Adrenal gland (tissue), 12 donors: ENCODE results near the gene CDC37L1. TPM values are rescaled to one million over a fixed set of nuclear protein-coding genes. Genes with fewer than 3 reads are reported as not detected.

ENCODE experiments used
- DNase-seq, 7 donors: peaks; one replicate each; pipeline ENCODE4 v3.0.0-alpha.2; 2019 to 2020
- H3K27ac ChIP-seq, 5 donors: fragments of 200-600 bp; sonication (generic) in 4 of 5; 1 replicate in 3 of 5; 2 replicates in 2 of 5; pipeline versions ENCODE4 v1.5.1 to v1.8.0; 2016 to 2020; ENCODE audit warnings: mild to moderate bottlenecking in 1 of 5
- H3K27me3 ChIP-seq: fragments of 200-600 bp; 2 replicates; pipeline ENCODE4 v1.8.0; 2021
- H3K36me3 ChIP-seq, 2 donors: fragments of 200-600 bp; replicated peaks in 1 of 2; 1 replicate in 1 of 2; 2 replicates in 1 of 2; pipeline versions ENCODE4 v1.5.1 to v1.8.0; 2018 to 2022
- H3K4me1 ChIP-seq, 2 donors: fragments of 200-600 bp; replicated peaks in 1 of 2; 1 replicate in 1 of 2; 2 replicates in 1 of 2; pipeline versions ENCODE4 v1.5.1 to v1.8.0; 2018 to 2021
- H3K4me3 ChIP-seq, 4 donors: fragments of 200-600 bp; sonication (generic) in 3 of 4; one replicate each; pipeline ENCODE4 v1.5.1; 2016 to 2018
- H3K9me3 ChIP-seq, 3 donors: fragments of 200-600 bp; sonication (generic) in 1 of 3; replicated peaks in 1 of 3; 1 replicate in 2 of 3; 2 replicates in 1 of 3; pipeline versions ENCODE4 v1.5.1 to v1.8.0; 2016 to 2021
- POLR2A ChIP-seq, 2 donors: fragments of 450-650 bp; IDR thresholded peaks; one replicate each; pipeline ENCODE4 v1.6.1; 2017; ENCODE audit warnings: antibody characterized with exemption in 2 of 2, mild to moderate bottlenecking in 2 of 2, moderate library complexity in 1 of 2
- WGBS, 4 donors: extraction: QIAGEN DNeasy Blood & Tissue Kit in 2 of 4; methylation state at CpG; one replicate each; pipeline versions ENCODE4 v1.1.5 to v1.1.7; 2013 to 2017; 5-methylcytosine and 5-hydroxymethylcytosine counted together
- intact Hi-C, 2 donors: fragments of 100-400 bp; cut with DNase I; formaldehyde crosslinking; loops; one replicate each; pipeline versions ENCODE4 v1.14.1 to v1.15.0; 2022 to 2023
- polyA plus RNA-seq, 3 donors: library from polyadenylated mRNA; stranded (reverse); fragments of 200-250 nt in 2 of 3; fragments of 350-450 nt in 1 of 3; fragmentation: Illumina TruSeq in 1 of 3; extraction: RNeasy Lipid Tissue Mini Kit (QIAGEN cat#74804) in 1 of 3; gene quantifications; one replicate each; pipeline ENCODE4 v1.2.3, GENCODE V29; 2013 to 2014
- total RNA-seq, 9 donors: library from RNA; depleted of rRNA in 4 of 9; stranded (reverse); fragments of >200 nt in 4 of 9; fragments of 120-200 nt in 1 of 9; fragmentation: NEBNext Ultra II Directional in 1 of 9; extraction: Animal tissue kit (Norgen Biotek cat#: 25700) in 1 of 9; gene quantifications; one replicate each; pipeline versions ENCODE4 v1.1.0 to v1.2.4, GENCODE V29; 2013 to 2023
- TF ChIP-seq, protein P1 (sequence below), 6 experiments: fragments of 450-650 bp in 4 of 6; fragments of 200-600 bp in 2 of 6; sonication (generic) in 1 of 6; IDR thresholded peaks; 1 replicate in 5 of 6; 2 replicates in 1 of 6; pipeline versions ENCODE4 v1.5.1 to v1.8.0; 2016 to 2021; ENCODE audit warnings: antibody characterized with exemption in 6 of 6, mild to moderate bottlenecking in 2 of 6, moderate library complexity in 1 of 6
- donor health status: healthy with polysubstance abuse.
- donor health status: Bipolar disorder and iron deficiency.
- donor health status: DM: yes; HTN: yes; CAD: no.
- donor health status: DM: no; HTN: no; CAD: no.
- donor health status: DM: no; HTN: no; CAD: no.
- donor health status: DM: yes; HTN: yes; CAD: no.

Gene CDC37L1
- total and polyA plus RNA-seq, 12 donors = 10.9 to 46.2 (median 28.3) TPM

DNA sequence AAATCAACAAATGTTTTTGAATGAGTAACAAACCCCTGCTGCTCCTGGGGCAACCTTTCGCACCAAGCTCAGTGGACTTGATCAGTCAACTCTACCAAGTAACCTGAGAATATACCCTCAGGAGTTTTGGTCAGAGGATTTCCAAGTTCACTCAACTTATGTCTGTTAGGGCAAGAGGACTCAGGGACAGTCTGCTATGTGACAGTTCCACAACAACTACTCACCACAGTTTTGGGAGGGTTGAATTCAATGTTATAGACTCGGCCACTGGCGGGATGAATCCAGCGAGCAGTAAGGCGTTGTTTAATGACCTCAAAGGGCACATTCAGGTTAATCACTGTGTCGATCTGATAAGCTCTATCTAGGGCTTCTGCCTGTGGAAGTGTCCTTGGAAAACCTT is 39.5 kb downstream of the CDC37L1 start:
- WGBS, 4 donors = 47 to 82% (median 60%) methylated on average over 6 of the region's 6 CpGs
- intact Hi-C loops = no loop called here
- Histone ChIP-seq H3K4me3 (no peak overlapping the region), H3K27me3 (no peaks in the 10 kb centered on the region), H3K9me3 (no peaks in the 10 kb centered on the region), H3K4me1 (no peaks in the 10 kb centered on the region), H3K27ac (no peak overlapping the region), H3K36me3 (peaks cover 0 to 36% of the 10 kb centered on the region in 2 donors)
- peak in 1 of 7 donors; percentile 11 for DNase-seq
- TF ChIP-seq POLR2A (IDR thresholded peaks at IDR 0.05) = no peak
- TF ChIP-seq, protein P1, sequence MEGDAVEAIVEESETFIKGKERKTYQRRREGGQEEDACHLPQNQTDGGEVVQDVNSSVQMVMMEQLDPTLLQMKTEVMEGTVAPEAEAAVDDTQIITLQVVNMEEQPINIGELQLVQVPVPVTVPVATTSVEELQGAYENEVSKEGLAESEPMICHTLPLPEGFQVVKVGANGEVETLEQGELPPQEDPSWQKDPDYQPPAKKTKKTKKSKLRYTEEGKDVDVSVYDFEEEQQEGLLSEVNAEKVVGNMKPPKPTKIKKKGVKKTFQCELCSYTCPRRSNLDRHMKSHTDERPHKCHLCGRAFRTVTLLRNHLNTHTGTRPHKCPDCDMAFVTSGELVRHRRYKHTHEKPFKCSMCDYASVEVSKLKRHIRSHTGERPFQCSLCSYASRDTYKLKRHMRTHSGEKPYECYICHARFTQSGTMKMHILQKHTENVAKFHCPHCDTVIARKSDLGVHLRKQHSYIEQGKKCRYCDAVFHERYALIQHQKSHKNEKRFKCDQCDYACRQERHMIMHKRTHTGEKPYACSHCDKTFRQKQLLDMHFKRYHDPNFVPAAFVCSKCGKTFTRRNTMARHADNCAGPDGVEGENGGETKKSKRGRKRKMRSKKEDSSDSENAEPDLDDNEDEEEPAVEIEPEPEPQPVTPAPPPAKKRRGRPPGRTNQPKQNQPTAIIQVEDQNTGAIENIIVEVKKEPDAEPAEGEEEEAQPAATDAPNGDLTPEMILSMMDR (IDR thresholded peaks at IDR 0.05) = no peak

DNA sequence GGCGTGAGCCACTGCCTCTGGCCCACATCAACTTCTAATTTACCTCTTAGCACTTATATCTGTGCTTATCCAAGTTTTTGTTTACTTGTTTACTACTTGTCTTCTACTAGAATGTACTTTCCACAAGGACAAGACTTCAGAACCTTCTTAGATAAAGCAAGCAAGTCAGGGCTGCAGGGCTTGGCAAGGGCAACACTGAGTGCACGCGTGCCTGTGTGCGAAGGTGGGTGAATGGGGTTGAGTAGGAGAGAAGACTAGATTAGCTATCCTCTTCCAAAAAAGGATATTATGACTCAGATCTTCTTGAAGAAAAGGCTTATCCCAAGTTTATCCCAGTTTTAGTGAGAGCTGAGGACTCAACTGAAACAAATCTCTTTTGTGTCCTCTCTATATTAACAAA is 42.4 kb downstream of the CDC37L1 start:
- Histone ChIP-seq H3K4me1 (no peaks in the 10 kb centered on the region), H3K27me3 (no peaks in the 10 kb centered on the region), H3K36me3 (peaks cover 0 to 30% of the 10 kb centered on the region in 2 donors), H3K27ac (no peak overlapping the region), H3K4me3 (no peak overlapping the region), H3K9me3 (no peaks in the 10 kb centered on the region)
- TF ChIP-seq, protein P1 (IDR thresholded peaks at IDR 0.05) = no peak
- TF ChIP-seq POLR2A (IDR thresholded peaks at IDR 0.05) = no peak
- 93 to 98% (median 96%) methylated on average over 4 of the region's 4 CpGs for WGBS, 4 donors
- intact Hi-C loops = no loop called here
- DNase-seq = no peak

DNA sequence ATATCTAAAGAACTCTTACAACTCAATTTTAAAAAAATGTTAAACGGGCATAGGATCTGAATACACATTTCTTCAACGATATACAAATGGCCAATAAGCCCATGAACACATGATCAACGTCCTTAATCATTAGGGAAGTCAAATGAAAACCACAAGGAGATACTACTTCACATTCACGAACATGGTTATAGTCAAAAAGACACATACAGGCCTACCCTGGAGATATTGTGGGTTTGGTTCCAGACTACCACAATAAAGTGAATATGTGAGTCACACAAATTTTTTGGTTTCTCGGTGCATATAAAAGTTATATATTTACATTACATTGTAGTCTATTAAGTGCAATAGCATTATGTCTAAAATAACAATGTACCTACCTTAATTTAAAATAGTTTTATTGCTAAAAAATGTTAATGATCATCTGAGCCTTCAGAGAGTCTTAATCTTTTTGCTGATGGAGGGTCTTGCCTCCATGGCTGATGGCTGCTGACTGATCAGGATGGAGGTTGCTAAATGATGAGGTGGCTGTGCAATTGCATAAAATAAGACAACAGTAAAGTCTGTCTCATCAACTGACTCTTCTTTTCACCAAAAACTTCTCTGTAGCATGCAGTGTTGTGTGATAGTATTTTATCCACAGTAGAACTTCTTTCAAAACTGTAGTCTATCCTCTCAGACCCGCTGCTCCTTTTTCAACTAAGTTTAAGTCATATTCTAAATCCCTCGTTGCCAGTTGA is 46.5 kb downstream of the CDC37L1 start:
- Histone ChIP-seq H3K4me3 (no peak overlapping the region), H3K9me3 (no peaks in the 10 kb centered on the region), H3K27ac (no peak overlapping the region), H3K36me3 (peaks cover 0 to 4% of the 10 kb centered on the region in 2 donors), H3K27me3 (no peaks in the 10 kb centered on the region), H3K4me1 (peaks cover 0 to 17% of the 10 kb centered on the region in 2 donors)
- WGBS, 4 donors = 81 to 93% (median 89%) methylated on average over 7 of the region's 7 CpGs
- no peak for DNase-seq
- intact Hi-C loops = no loop called here
- TF ChIP-seq POLR2A (IDR thresholded peaks at IDR 0.05) = no peak
- TF ChIP-seq, protein P1 (IDR thresholded peaks at IDR 0.05) = no peak

DNA sequence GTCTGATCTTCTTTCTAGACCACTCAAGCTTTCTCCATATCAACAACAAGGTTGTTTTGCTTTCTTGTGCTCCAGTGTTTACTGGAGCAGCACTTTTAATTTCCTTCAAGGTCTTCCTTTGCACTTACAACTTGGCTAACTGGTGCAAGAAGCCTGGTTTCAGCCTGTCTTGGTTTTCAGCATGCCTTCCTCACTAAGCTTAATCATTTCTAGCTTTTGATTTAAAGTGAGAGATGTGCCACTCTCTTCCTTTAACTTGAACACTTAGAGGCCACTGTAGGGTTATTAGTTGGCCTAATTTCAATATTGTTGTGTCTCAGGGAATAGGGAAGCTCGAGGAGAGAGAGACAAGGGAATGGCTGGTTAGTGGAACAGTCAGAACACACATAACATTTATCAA is 48.2 kb downstream of the CDC37L1 start:
- 43 to 56% (median 51%) methylated on average over 1 of the region's 1 CpG for WGBS, 4 donors
- intact Hi-C loops = no loop called here
- Histone ChIP-seq H3K4me3 (no peak overlapping the region), H3K27ac (no peak overlapping the region), H3K36me3 (no peaks in the 10 kb centered on the region), H3K9me3 (no peaks in the 10 kb centered on the region), H3K27me3 (no peaks in the 10 kb centered on the region), H3K4me1 (peaks cover 7 to 20% of the 10 kb centered on the region in 2 donors)
- TF ChIP-seq, protein P1 (IDR thresholded peaks at IDR 0.05) = no peak
- TF ChIP-seq POLR2A (IDR thresholded peaks at IDR 0.05) = no peak
- DNase-seq = no peak
